MM.1S (cell line): ENCODE measurements around the gene STK38L.

Experiments used
- DNase-seq: peaks from one replicate; pipeline ENCODE4 v3.0.0-alpha.2; 2015
- H2AFZ ChIP-seq: fragments of 300-600 bp; sonication (generic); 2 replicates; pipeline ENCODE4 v1.6.0; 2016; ENCODE audit warnings: antibody characterized with exemption, low read length
- H3F3A ChIP-seq: fragments of 300-600 bp; sonication (generic); 2 replicates; pipeline ENCODE4 v1.6.1; 2016; ENCODE audit warnings: mild to moderate bottlenecking, antibody characterized with exemption, low read length, moderate library complexity, mixed read lengths; ENCODE audit not compliant: insufficient read depth
- H3K27ac ChIP-seq: fragments of 300-600 bp; sonication (generic); 2 replicates; pipeline ENCODE4 v1.5.1; 2016; ENCODE audit warnings: mild to moderate bottlenecking, low read length
- H3K27me3 ChIP-seq: fragments of 300-600 bp; sonication (generic); replicated peaks from 2 replicates; pipeline ENCODE4 v1.6.0; 2016; ENCODE audit warnings: low read length; ENCODE audit not compliant: insufficient read depth
- H3K36me3 ChIP-seq: fragments of 300-600 bp; sonication (generic); replicated peaks from 2 replicates; pipeline ENCODE4 v1.6.1; 2016; ENCODE audit warnings: mild to moderate bottlenecking, low read length, mixed read lengths; ENCODE audit not compliant: insufficient read depth
- H3K4me1 ChIP-seq: fragments of 300-600 bp; sonication (generic); 2 replicates; pipeline ENCODE4 v1.6.1; 2016; ENCODE audit warnings: low read length, mixed read lengths
- H3K4me2 ChIP-seq: fragments of 300-600 bp; sonication (generic); 2 replicates; pipeline ENCODE4 v1.6.0; 2016; ENCODE audit warnings: low read depth, low read length
- H3K4me3 ChIP-seq: fragments of 300-600 bp; sonication (generic); 2 replicates; pipeline ENCODE4 v1.5.1; 2016; ENCODE audit warnings: low read length, mixed read lengths
- H3K79me2 ChIP-seq: fragments of 300-600 bp; sonication (generic); 2 replicates; pipeline ENCODE4 v1.6.1; 2016; ENCODE audit warnings: mixed run types, low read length, mixed read lengths
- H3K9ac ChIP-seq: fragments of 300-600 bp; sonication (generic); 2 replicates; pipeline ENCODE4 v1.6.1; 2016; ENCODE audit warnings: low read length, mixed read lengths
- H3K9me2 ChIP-seq: fragments of 300-600 bp; sonication (generic); replicated peaks from 2 replicates; pipeline ENCODE4 v1.6.1; 2016; ENCODE audit warnings: mild to moderate bottlenecking, low read length, mixed read lengths; ENCODE audit not compliant: insufficient read depth
- H3K9me3 ChIP-seq: fragments of 300-600 bp; sonication (generic); replicated peaks from 2 replicates; pipeline ENCODE4 v1.6.1; 2016; ENCODE audit warnings: mild to moderate bottlenecking, low read length, mixed read lengths; ENCODE audit not compliant: insufficient read depth
- H4K20me1 ChIP-seq: fragments of 300-600 bp; sonication (generic); 2 replicates; pipeline ENCODE4 v1.6.1; 2016; ENCODE audit warnings: mild to moderate bottlenecking, low read length, moderate library complexity, mixed read lengths; ENCODE audit not compliant: insufficient read depth
- CTCF ChIP-seq: fragments of 300-600 bp; sonication (generic); IDR thresholded peaks from 2 replicates; pipeline ENCODE4 v1.5.1; 2016; ENCODE audit warnings: antibody characterized with exemption, low read length, mixed read lengths
- EZH2 ChIP-seq: fragments of 300-600 bp; sonication (generic); optimal IDR thresholded peaks from 2 replicates; pipeline ENCODE3; 2017; ENCODE audit warnings: low read depth, mild to moderate bottlenecking, antibody characterized with exemption, low read length, mixed read lengths
- EZH2phosphoT487 ChIP-seq: fragments of 300-600 bp; sonication (generic); IDR thresholded peaks from 2 replicates; pipeline ENCODE4 v1.6.1; 2018; ENCODE audit warnings: antibody characterized with exemption, low read length

STK38L gene

GRCh38 chr12:27303139-27304111 lies 59.3 kb downstream of the STK38L start:
- Histone ChIP-seq H3K4me2 (no peak overlapping the region), H3K27ac (peak overlapping the region; percentile 43; the same call in 1 of the 2 replicates), H3K4me3 (no peak overlapping the region), H3K9me3 (no peaks in the 10 kb centered on the region), H3K9me2 (no peaks in the 10 kb centered on the region), H3K27me3 (no peaks in the 10 kb centered on the region), H4K20me1 (no peaks in the 10 kb centered on the region), H3K4me1 (peaks cover 46% of the 10 kb centered on the region), H3K36me3 (peaks cover 31% of the 10 kb centered on the region), H3F3A (peaks cover 59% of the 10 kb centered on the region), H2AFZ (no peak overlapping the region), H3K9ac (no peak overlapping the region), H3K79me2 (peaks cover 81% of the 10 kb centered on the region)
- TF ChIP-seq EZH2phosphoT487 (no peak), EZH2 (no peak), CTCF (no peak)
- DNase-seq, result no peak

DNA sequence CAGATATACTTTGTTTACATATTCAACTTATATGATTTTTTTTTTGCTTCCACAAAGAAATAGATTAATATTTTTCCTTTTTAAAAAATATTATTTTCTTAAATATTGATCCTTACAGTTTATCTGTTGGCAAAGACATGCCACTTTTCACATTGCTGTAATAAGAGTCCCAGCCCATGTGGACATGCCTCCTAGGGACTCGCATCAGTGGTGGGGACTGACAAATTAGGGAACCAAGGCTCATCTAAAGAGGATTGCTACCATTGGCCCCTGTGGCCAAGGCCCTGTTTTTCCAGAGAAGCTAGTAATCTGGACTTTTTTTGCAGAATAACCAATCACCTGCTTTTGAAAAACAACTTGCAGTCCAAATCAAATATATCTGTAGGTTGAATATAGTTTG lies 60.8 kb downstream of the STK38L start:
- Histone ChIP-seq H3F3A (peaks cover 67% of the 10 kb centered on the region), H3K27ac (peak overlapping the region; percentile 77), H3K36me3 (peaks cover 21% of the 10 kb centered on the region), H3K9me2 (no peaks in the 10 kb centered on the region), H3K79me2 (peaks cover 72% of the 10 kb centered on the region), H3K9me3 (no peaks in the 10 kb centered on the region), H4K20me1 (no peaks in the 10 kb centered on the region), H3K4me2 (peak overlapping the region; percentile 80), H3K4me1 (peaks cover 54% of the 10 kb centered on the region), H3K4me3 (peak overlapping the region; percentile 7; the same call in 1 of the 2 replicates), H3K27me3 (no peaks in the 10 kb centered on the region), H3K9ac (peak overlapping the region; percentile 43; the same call in 1 of the 2 replicates), H2AFZ (no peak overlapping the region)
- TF ChIP-seq EZH2 (no peak), CTCF (no peak), EZH2phosphoT487 (no peak)
- peak; percentile 47 for DNase-seq

DNA sequence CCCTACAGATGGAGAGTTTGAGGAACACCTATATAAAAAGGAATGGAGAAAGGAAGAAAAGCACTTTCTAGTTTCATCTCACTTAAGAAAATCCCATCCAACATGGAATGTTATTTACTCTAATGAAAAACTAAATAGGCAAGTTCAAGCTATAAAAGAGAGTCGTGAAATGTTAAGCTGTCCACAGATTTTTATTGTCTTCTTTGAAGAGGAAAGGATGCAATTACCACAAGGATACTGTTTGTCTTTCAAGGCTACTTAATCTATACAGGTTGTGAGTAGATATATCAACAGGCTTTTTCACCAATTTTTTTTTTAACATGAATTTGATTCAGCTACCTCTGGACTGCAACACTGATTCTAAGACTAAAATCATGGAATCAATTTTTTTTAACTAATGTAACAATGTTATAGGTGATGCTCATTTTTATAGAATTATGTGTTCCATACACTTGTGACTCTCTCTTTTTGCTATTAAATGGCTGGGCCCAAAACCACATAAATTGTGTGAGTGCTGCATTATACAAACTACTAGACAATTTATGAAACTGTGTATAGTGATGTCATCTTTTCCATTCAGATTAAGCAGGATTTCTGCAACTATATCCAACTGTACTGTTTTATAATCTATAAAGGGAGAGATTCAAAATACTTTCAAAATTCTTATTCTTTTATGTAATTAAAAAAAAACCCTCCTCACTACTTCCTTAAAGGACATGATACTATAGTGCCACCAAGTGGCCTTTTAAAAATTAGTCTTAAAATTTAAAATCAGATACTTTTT lies 61.8 kb downstream of the STK38L start:
- Histone ChIP-seq H3K4me2 (peak overlapping the region; percentile 80; the same call in 1 of the 2 replicates), H3K9me3 (no peaks in the 10 kb centered on the region), H3K79me2 (peaks cover 71% of the 10 kb centered on the region), H4K20me1 (no peaks in the 10 kb centered on the region), H3K4me3 (no peak overlapping the region), H3K9ac (peak overlapping the region; percentile 43; the same call in 1 of the 2 replicates), H3K27me3 (no peaks in the 10 kb centered on the region), H3K36me3 (peaks cover 19% of the 10 kb centered on the region), H3K9me2 (no peaks in the 10 kb centered on the region), H3K27ac (peak overlapping the region; percentile 77; the same call in 1 of the 2 replicates), H2AFZ (no peak overlapping the region), H3F3A (peaks cover 64% of the 10 kb centered on the region), H3K4me1 (peaks cover 59% of the 10 kb centered on the region)
- DNase-seq, result peak; percentile 60
- TF ChIP-seq EZH2, result no peak
- TF ChIP-seq CTCF, result peak; percentile 52
